ENCODE data around the gene EFCC1.

DNA sequence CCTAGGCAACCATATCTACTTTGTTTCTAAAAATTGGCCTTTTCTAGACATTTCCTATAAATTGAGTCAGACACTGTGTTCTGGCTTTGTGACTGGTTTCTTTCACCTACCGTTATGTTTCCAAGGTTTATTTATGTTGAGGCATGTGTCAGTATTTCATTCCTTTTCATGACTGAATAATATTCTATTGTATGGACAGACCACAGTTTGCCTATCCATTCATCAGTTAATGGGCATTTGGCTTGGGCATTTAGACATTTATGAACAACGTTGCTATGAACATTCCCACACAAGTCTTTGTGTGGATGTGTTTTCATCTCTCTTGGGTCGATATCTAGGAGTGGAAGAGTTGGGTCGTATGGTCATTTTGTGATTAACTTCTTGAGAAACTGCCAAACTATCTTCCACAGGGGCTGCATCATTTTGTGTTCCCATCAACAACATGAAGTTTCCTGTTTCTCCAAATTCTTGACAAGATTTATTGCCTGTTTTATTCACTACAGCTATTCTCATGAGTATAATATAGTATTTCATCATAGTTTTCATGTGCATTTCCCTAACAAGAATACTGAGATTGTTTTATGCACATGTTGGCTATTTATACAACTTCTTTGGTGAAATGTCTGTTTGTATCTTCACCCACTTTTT, 3.5 kb upstream of the EFCC1 start:
- TF ChIP-seq, protein P1, sequence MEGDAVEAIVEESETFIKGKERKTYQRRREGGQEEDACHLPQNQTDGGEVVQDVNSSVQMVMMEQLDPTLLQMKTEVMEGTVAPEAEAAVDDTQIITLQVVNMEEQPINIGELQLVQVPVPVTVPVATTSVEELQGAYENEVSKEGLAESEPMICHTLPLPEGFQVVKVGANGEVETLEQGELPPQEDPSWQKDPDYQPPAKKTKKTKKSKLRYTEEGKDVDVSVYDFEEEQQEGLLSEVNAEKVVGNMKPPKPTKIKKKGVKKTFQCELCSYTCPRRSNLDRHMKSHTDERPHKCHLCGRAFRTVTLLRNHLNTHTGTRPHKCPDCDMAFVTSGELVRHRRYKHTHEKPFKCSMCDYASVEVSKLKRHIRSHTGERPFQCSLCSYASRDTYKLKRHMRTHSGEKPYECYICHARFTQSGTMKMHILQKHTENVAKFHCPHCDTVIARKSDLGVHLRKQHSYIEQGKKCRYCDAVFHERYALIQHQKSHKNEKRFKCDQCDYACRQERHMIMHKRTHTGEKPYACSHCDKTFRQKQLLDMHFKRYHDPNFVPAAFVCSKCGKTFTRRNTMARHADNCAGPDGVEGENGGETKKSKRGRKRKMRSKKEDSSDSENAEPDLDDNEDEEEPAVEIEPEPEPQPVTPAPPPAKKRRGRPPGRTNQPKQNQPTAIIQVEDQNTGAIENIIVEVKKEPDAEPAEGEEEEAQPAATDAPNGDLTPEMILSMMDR (IDR thresholded peaks at IDR 0.05): no peak
- TF ChIP-seq EP300 (IDR thresholded peaks at IDR 0.05): no peak
- no peak for TF ChIP-seq POLR2AphosphoS5 (IDR thresholded peaks at IDR 0.05)
- TF ChIP-seq POLR2A (IDR thresholded peaks at IDR 0.05): no peak
